GM18519 (cell line): ENCODE results near the gene ZNF611.
"Not testable (repeated sequence)": the region's sequence is repeated elsewhere in the genome, so short reads cannot be mapped to it uniquely, and the experiment has no call there.

Source experiments
- ATAC-seq: cut with Tn5 transposase; IDR thresholded peaks from one replicate; pipeline ENCODE4 v1.9.1; 2021; ENCODE audit warnings: mild to moderate bottlenecking, moderate library complexity; ENCODE audit not compliant: unreplicated experiment, low FRiP score

The ZNF611 gene

GRCh38 chr19:52687684-52688083 lies 47.2 kb downstream of the ZNF611 start:
- ATAC-seq = no peak

DNA sequence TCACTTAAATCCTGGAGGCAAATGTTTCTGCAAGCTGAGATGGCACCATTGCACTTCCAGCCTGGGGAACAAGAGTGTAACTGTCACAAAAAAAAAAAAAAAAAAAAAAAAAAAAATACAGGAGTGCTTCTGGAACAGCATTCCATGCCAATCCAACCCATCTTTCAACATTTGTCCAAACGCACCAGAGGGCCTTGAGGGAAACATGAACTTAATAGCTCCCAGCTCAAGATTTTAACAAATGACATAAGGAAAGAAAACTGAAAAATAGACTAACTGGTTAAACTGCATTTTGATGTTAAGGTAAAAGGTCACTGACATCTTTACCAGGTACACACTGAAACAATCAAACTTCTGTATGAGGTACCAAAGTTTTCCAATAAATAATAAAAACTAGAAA lies 49.0 kb downstream of the ZNF611 start:
- no peak for ATAC-seq

- ATAC-seq = not testable (repeated sequence)
These were observed 53.6 kb downstream of the ZNF611 start for GRCh38 chr19:52681216-52681615.

DNA sequence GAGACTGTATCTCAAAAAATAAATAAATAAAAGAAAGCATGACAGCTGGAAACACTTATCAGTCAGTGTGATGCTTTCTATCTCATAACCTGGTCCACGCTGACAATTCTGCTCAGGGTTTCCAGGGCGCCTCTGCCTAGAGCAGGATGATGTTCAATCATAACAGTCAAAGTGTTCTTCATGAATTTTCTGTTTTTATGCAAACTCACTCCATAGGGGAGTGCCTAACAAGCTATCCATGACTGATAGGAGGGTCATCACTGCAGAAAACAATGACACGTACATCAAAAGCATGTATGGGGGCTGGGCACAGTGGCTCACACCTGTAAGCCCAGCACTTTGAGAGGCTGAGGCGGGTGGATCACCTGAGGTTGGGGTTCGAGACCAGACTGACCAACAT lies 55.2 kb downstream of the ZNF611 start:
- ATAC-seq = no peak

- not testable (repeated sequence) for ATAC-seq
These were observed 59.6 kb downstream of the ZNF611 start for GRCh38 chr19:52675239-52675638.

- no peak for ATAC-seq
These were observed 61.8 kb downstream of the ZNF611 start for GRCh38 chr19:52673014-52673413.

- no peak for ATAC-seq
These were observed 64.8 kb downstream of the ZNF611 start for GRCh38 chr19:52670046-52670445.

- no peak for ATAC-seq
These were observed 65.3 kb downstream of the ZNF611 start for GRCh38 chr19:52669586-52669985.

GRCh38 chr19:52667972-52668371 lies 66.9 kb downstream of the ZNF611 start:
- ATAC-seq = no peak

DNA sequence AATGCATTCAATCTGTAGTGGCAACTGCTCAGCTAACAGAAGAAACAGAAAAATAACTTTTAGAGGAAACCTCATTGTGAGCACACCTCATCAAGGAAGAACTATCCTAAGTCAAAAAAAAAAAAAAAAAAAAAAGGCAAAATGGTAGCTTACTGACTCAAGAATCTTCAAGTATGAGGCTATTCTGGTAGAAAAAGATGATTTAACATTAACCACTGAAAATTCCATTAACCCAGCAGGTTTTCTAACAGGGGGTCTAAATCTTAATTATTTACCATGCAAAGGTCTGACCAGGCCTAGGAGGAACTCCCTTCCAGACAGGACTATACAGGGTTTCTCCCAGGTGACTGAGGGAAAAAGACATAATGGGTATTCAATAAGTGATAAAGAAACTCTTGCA lies 68.3 kb downstream of the ZNF611 start:
- no peak for ATAC-seq

DNA sequence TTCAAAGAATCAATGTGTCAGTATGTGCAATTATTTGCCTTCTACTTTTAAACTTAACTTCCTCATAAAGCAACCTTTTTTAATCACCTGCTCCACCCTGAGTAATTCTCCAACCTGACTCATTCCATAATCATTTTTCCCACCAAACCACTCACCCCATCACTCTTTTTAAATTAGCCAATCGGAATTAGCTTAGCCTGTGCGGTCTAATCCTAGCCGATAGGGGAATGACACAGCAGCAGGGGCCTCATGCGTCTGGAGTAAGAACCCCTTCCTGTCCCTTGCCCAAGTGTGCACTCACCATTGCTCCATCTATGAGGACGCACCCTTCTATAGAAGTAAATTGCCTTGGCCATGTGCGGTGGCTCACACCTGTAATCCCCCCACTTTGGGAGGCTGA lies 69.3 kb downstream of the ZNF611 start:
- ATAC-seq = no peak

- ATAC-seq = no peak
These were observed 69.8 kb downstream of the ZNF611 start for GRCh38 chr19:52665027-52665426.

GRCh38 chr19:52664461-52664860 lies 70.4 kb downstream of the ZNF611 start:
- no peak for ATAC-seq

GRCh38 chr19:52662631-52663030 lies 72.2 kb downstream of the ZNF611 start:
- no peak for ATAC-seq

DNA sequence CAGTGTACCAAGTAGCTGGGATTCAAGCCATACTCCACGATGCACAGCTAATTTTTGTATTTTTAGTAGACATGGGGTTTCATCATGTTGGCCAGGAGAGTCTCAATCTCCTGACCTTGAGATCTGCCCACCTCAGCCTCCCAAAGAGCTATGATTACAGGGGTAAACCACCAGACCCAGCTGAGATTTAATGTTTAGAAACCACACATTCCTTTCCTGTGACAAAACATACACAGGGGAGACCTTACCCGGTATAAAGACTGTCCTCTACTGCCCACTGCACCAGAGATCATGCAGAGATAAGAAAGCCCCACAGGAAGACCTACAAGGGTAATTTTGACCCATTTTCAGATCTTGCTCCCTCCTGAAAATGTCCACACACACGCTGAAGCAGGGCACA lies 73.9 kb downstream of the ZNF611 start:
- no peak for ATAC-seq

- ATAC-seq = no peak
These were observed 75.8 kb downstream of the ZNF611 start for GRCh38 chr19:52659013-52659412.

DNA sequence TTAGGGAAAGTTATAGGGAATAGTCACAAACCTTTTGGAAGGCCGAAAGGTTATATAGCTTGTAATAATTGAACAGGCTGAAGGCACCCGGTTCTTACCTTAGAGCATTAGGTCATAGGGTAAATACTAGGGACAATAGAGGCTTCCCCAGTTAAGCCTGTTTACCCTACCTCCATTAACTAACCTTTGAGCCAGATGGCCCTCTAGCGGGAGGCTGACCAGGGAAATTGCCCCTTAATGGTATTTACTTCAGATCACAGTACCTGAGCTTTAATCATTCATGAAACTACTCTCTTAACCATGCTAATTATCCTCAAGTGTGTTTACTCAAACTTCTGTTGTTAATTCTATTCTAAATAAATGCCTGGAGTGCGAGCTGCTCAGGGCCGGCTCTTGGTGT lies 76.2 kb downstream of the ZNF611 start:
- no peak for ATAC-seq

GRCh38 chr19:52653161-52653560 lies 81.7 kb downstream of the ZNF611 start:
- no peak for ATAC-seq
